ENCODE data around the gene U2AF1.
"Not testable (repeated sequence)": the region's sequence is repeated elsewhere in the genome, so short reads cannot be mapped to it uniquely, and the experiment has no call there.

U2AF1 gene

DNA sequence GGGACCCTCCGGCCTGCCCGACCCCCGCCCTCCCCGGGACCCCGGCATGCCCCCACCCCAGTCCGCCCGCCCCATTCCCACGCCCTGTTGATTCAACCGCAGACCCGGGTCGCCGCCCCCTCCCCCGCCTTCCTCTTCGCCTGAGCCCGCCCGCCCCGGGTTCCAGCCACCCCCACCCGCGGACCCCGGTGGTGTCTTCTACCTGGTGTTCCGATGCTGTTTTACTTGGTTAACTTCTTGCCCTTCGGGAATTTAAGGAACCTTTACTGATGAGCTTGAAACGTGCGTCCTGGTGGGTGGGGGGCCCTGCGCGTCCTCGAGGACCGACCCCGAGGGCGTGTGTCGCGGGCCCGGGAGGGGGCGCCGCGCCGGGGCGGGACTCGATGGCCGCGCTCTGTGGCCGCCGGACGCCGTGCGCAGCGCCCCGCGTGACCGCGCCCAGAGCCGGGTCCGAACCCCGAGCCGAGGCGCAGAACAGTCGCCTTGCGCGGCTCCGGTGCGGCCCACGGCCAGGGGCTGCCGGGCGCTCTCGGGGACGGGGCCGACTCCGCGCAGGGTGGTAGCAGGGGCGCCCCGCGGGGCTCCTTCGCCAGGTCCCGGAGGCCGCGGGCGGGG lies 31.2 kb downstream of the U2AF1 start:
- not testable (repeated sequence) for DNase-seq

DNA sequence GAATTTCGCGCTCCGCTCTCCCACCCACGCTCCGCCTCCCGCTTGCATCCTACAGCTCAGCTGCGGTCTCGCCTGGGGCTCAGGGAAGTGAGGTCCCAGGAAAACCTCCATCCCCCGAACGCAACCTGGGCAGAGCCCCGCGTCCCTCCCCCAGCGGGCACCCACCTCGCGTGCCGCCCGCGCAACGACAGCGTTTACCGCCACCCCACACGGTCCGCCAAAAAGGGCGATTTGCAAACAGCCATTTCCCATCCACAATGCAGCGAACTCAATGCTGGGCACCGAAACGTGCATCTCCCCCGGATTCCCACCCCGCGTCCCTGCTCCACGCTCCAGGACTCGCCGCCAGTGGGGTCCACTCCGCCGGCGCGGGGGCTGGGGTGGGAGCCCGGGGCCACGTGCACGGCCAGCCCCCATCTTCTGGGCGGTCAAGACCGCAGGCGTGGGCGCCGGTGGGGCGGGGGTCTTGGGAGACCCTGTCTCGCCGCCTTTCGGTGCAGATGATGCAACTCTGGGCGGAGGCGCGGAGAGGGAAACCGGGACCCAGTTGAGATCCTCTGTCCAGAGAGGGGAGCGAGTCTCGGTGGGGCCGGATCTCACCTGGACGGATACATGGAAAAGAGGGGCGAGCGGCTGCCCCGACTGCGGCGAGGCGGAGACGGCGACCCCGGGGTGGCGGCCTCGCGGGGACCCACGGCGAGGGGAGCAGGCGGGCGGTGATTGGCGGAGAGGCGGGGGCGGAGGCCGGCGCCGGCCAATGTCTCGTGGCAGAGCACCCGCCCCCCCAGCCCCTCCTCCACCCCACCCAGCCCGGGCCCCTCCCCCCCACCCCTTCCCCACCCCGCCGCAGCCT lies 32.0 kb downstream of the U2AF1 start, which contains the start of gene CBS:
Gene CBS (minus strand): TSS at position 666 of the 853 bp plus-strand sequence. CDS start 3,642 bp downstream, outside the sequence.
- not testable (repeated sequence) for DNase-seq

DNA sequence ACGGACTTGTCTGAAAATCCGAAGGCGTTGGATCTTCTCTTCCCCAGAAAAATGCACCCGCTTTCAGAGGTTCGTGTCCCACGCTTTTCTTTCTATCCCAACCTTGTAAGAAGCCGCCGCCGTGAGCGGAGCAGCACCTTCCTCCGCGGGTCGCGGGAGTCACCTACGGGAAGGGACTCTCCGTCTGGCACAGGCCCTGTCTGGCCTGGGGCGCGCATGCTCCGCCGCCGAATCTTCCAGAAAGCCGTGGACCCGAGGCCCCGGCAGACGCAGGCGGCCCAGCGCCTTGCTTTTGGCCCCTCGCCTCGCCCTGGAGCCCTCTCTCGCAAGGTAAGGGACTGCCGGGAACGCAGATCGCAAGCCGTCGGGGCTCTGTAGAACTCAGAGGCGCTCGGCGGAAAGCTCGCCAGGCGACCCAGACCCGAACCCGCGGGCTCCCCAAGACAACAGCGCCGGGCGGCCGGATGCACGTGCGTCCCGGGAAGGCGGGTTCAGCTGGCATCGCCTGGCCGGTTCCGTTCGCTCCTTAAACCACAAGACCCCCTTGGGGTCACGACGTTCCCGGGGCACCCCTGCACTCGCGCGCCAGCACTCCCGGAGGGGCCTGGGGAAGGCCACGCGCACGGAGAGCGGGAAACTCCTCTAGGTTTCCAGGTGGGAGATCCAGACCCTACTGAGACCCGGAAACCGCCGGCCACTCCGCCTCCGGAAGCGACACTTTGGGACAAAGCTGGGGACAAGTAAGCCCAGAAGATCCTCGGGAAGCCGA lies 32.8 kb downstream of the U2AF1 start:
- DNase-seq: not testable (repeated sequence)

DNA sequence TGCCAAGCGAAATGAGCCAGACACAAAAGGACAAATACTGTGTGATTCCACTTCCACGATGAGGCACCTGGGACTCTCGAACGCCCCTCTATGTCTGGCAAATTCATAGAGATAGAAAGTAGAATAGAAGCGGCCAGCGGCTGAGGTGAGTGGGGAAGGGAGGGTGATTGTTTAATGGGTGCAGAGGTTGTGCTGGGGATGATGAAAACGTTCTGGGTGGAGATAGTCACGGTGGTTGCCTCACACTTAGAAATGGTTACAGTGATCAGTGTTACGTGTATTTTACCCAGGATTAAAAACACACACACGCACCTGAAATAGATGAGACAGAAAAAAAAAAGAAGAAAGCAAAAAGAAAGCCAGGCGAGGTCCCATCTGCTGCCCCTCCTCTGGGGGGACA lies 34.6 kb downstream of the U2AF1 start:
- DNase-seq: not testable (repeated sequence)

DNA sequence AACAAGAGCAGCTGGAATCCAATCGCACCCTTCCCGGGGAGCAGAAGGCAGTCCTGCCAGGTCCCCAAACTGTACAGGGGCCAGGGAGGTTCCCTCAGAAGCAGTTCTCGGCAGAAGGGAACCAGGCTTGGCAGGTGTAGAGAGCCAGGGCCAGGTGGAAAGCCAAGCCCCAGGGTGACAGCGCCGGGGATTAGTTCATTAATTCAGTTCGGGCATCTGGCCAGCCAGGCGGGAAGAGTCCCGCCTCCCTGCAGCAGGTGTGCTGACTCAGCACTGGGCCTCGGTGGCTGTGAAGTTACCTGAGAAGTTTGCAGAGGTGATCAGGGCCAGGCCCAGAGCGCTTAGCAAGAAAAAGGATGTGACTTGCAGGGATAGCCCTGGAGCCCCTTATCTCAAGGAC lies 37.7 kb downstream of the U2AF1 start:
- DNase-seq: not testable (repeated sequence)

DNA sequence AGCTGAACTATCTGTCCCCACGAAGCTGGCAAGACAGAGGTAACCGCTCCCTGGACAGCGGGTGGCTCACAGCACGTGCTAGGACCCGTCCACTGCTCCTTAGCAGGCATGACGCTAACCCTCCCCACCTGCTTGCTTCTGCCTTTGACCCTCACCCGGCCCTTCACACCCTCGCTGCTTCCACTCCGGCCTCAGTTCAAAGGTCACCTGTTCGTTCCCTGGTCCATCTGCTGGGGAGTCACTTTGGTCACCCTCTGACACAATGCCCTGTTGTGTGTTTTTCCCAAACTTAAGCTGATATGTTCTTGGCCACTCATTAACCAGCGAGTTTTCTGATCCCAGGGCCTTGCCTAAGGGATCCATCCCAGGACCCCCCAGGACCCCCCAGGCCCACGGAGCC lies 39.3 kb downstream of the U2AF1 start:
- DNase-seq: not testable (repeated sequence)

DNA sequence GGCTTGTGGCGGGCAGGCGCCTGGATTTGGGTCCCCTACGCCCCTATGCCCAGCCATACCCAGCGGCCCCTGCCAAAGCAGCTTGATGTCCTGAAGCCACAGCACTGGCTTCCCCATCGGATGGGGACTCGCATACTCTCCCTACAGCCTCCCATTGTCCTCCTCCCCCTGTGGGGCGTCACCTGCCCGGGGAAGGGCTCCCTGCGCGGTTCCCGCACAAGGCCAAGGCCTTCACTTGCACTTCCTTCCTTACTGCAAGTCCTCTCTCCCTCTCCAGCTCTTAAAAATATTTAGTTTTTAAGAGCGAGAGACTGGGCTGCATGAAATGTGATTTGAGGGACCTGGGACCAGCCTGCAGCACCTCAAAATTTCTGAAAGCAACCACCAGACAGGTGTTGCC lies 40.7 kb downstream of the U2AF1 start:
- DNase-seq: not testable (repeated sequence)

DNA sequence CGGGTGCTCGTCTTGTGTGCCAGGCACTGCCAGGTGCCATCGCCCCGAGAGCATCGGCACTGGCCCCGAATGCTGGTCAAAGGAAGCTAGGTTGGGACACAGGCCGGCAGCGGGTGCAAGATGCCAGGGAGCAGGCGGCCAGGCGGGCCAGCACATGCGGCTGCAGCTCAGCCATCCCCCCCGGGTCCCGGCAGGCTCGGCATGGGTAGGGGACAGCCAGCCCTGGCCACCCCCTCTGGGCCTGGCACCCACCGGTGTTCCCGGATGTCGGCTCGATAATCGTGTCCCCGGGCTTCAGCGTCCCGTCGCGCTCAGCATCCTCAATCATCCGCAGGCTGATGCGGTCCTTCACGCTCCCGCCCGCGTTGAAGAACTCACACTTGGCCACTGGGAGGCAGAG lies 41.4 kb downstream of the U2AF1 start:
- not testable (repeated sequence) for DNase-seq

DNA sequence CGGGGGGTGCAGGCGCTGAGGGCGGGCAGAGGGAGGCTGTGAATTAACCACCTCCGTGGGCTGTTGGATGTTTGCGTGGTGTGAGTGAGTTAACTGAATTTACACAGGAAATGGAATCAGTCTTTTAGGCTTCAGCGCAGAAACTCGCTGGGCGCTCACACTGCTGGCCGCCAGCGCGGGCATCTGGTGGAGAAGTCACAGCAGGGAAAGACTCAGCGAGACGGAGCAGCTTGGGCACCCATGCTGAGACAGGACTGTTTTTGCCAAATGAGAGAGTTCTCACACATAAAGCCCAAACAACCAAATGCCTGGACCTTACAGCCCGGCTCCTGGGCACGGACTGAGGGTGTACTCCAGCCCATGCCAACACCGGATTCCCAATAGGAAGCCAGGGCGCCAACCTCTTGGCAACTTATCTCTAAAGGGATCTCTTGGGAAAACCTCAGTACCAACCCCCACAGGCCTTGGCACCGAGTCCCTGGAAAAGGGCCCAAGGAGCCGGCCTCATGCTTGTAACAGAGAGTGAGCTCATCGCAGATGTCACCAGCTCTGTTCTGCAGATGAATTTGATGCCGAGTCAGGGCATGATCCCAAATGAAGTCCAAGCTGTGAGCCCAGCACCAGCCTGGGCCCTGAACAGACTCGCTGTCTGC lies 43.0 kb downstream of the U2AF1 start:
- DNase-seq: not testable (repeated sequence)

DNA sequence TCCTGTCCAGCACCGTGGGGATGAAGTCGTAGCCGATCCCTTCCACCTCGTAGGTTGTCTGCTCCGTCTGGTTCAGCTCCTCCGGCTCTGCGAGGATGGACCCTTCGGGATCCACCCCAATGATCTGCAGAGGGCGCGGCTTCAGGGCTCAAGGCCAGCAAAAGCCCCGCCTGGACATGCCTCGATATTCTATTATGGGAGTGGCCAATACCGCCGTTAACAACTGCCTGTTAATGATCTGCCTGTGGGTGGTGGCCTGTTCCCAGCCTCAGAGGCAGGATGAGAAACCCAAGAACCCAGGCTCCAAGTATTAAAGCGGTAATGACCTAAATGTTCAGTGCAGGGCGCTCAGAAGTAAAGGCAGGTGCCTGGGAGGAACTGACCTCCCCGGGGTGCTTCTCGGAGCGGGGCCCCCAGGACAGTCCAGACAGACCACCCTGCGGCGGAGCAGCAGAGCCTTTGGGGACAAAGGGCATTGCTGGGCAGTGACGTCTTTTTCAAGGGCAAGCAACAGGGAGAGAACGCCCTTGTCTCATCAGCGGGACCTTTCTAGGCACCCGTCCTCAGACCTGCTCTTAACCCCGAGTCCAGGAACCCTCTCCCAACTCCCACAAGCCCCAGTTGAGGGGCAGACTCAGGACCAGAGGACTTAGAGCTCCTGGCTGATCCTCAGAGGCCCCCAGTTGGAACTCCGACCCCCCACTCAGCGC lies 44.3 kb downstream of the U2AF1 start:
- DNase-seq: not testable (repeated sequence)

DNA sequence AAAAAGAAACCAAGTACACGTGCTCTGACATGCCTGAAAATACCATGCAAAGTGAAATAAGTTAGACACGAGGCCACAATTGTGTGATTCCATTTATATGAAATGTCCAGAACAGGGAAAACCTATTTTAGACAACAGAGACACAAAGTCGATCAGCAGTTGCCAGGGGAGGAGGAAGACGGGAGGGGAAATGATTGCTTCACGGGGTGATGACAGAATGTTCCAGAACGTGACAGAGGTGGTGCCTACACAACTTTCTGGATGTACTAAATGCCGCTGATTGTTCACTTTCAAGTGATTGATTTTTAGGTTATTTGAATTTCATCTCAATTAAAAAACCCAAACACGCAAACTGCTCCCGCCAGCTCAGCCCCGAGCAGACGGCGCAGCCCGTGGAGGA lies 54.3 kb downstream of the U2AF1 start:
- DNase-seq: not testable (repeated sequence)

DNA sequence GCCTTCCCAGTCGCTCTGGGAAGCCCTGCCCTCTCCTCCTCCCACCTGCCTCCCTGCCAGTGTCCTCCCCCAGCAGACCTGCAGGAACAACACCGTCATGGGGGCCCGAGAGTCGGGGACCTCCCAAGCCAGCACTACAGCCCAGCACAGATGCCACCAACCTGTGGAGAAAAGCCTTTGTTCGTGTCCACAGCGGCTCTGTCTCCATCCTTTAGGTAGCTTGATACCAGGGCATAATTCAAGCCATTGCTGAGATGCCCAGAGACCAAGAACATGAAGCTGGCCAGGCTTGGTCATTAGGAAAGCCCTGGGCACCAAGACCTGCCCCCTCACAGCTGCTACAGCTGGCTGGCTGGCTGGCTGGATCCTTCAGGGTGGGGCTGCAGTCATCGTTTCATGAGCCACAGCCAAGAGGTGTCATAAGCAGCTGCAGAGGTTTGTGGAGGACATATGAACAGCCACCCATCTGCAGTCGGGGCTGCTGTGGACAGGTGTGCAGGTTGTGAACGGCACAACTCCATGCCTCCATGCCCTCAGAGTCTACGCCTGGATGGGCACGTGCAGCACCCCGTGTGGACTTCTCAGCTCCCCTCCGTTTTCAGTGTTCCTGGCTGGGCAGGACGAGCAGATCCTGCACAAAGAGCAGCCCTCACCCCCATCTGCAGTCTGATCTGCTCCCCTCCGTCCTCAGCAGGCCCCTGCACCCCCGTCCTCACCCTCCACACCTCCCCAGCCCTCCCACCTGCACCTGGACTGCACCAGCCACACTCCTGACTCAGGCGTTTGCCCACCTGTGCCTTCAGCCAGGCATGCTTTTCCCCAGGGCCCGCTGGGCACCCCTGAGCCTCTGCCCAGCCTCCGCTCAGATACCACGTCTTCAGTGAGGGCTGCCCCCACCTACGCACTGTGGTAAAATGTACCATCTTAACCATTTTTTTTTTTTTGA lies 61.2 kb downstream of the U2AF1 start:
- DNase-seq: not testable (repeated sequence)

DNA sequence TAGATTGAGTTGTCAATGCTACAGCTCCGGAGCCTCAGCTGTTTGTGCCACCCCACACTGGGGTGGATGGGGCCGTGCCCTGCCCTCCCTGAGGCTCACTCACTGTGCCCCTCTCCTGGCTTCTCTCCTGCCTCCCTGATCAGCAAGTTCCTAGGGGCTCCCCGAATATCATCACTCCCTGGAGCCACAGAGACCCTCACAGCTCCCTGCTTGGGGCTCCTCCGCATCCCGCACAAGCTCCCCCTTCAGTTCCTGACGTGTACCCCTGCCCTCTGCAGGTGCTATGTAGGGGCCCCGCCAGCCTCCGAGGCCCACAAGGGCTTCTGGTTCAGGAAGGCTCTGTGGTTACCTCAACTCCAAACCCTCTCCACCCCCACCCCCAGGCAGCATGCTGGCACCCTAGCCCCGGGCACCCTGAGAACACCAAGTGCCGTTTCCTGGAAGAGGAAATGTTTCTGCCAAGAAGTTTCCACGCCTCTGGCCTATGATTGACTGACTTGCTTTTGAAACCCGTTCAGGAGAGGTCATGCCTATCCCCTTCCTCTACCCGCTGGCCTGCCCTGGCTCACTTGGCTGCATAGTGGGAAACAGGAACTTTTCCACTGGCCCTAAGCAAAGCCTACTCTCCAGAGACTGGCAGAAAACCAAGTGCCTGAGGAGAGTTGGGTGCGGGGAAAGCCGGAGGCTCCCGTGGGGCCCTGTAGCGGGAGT lies 62.0 kb downstream of the U2AF1 start:
- DNase-seq: not testable (repeated sequence)

DNA sequence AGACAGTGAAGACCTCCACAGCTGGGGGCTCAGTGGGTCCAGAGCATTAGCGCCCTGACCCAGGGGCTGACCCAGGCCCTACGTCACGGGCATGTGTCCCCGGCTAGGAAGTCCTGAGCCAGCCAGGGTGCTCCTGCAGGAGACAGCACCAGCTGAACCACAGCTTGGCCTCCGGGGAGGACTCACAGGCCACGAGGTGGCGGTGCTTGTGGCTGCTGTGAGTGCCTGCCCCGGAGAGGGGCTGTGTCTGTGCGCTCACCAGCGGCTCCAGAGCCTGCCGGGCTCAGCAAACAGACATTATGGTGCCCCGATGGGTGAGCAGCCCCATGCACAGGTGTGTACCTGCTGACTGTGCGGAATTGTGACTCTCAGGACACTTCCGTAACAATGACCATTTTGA lies 62.8 kb downstream of the U2AF1 start:
- DNase-seq: not testable (repeated sequence)

DNA sequence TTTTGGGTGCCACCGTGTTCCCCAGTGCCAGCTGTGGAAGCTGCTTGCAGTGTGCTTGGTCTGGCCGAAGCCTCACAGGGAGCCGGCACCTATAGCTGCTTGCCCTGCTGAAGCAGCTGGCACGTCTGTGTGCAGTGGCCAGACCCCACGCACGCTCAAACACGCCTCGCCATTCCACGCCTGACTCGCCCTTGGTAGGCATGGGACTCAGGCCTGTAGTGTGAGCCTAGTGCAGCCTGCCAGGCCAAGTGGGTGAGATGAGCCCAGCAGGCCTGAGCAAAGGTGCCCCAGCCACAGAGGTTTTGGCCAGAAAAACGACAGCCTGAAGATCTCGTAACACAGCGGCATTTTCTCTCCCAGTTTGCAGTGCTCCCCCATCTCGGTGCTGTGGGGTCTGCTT lies 64.1 kb downstream of the U2AF1 start:
- not testable (repeated sequence) for DNase-seq
